Smooth muscle cell (in vitro differentiated cells): ENCODE measurements around the gene COA5. TPM values are rescaled to one million over a fixed set of nuclear protein-coding genes. Genes with fewer than 3 reads are reported as not detected.

Experiments
- DNase-seq: peaks from one replicate; lab custom pipeline; 2025; ENCODE audit not compliant: unreplicated experiment; lab: John Stamatoyannopoulos, UW
- H2AFZ ChIP-seq: fragments of 200-600 bp; sonication (generic); 2 replicates; pipeline ENCODE4 v1.6.0; 2016; ENCODE audit warnings: antibody characterized with exemption, low read depth, mild to moderate bottlenecking
- H3F3A ChIP-seq: fragments of 200-600 bp; sonication (generic); 2 replicates; pipeline ENCODE4 v1.6.0; 2017; ENCODE audit warnings: antibody characterized with exemption, low read depth
- H3K27ac ChIP-seq: fragments of 200-600 bp; sonication (generic); 2 replicates; pipeline ENCODE4 v1.5.1; 2016; ENCODE audit warnings: low read depth, mild to moderate bottlenecking
- H3K27me3 ChIP-seq: fragments of 200-600 bp; sonication (generic); 2 replicates; pipeline ENCODE4 v1.6.1; 2016; ENCODE audit warnings: low read depth, mild to moderate bottlenecking
- H3K36me3 ChIP-seq: fragments of 200-600 bp; sonication (generic); 2 replicates; pipeline ENCODE4 v1.5.1; 2016; ENCODE audit warnings: low read depth
- H3K4me1 ChIP-seq: fragments of 200-600 bp; sonication (generic); 2 replicates; pipeline ENCODE4 v1.5.1; 2016; ENCODE audit warnings: low read depth
- H3K4me2 ChIP-seq: fragments of 200-600 bp; sonication (generic); 2 replicates; pipeline ENCODE4 v1.6.0; 2016; ENCODE audit warnings: mild to moderate bottlenecking
- H3K4me3 ChIP-seq: fragments of 200-600 bp; sonication (generic); 2 replicates; pipeline ENCODE4 v1.5.1; 2016; ENCODE audit warnings: mild to moderate bottlenecking
- H3K79me2 ChIP-seq: fragments of 200-600 bp; sonication (generic); 2 replicates; pipeline ENCODE4 v1.6.0; 2016; ENCODE audit warnings: low read depth, mild to moderate bottlenecking
- H3K9ac ChIP-seq: fragments of 200-600 bp; sonication (generic); 2 replicates; pipeline ENCODE4 v1.6.0; 2016; ENCODE audit warnings: low read depth
- H3K9me3 ChIP-seq: fragments of 200-600 bp; sonication (generic); replicated peaks from 2 replicates; pipeline ENCODE4 v1.5.1; 2016; ENCODE audit warnings: low read depth
- H4K20me1 ChIP-seq: fragments of 200-600 bp; sonication (generic); 2 replicates; pipeline ENCODE4 v1.6.0; 2016; ENCODE audit warnings: low read depth
- CTCF ChIP-seq: fragments of 200-600 bp; sonication (generic); IDR thresholded peaks from 2 replicates; pipeline ENCODE4 v1.5.1; 2017; ENCODE audit warnings: borderline replicate concordance, mild to moderate bottlenecking, antibody characterized with exemption; ENCODE audit not compliant: insufficient read depth, poor library complexity, severe bottlenecking
- WGBS: methylation state at CpG from one replicate; pipeline ENCODE4 v1.1.7; 2016; ENCODE audit warnings: low lambda C conversion rate; 5-methylcytosine and 5-hydroxymethylcytosine counted together
- polyA plus RNA-seq: library from polyadenylated mRNA; unstranded; fragments of >200 nt; fragmentation: Nextera tagmentation; extraction: Ambion mirVana; gene quantifications from 2 replicates; pipeline ENCODE4 v1.2.1, GENCODE V29; 2016
- total RNA-seq: library from RNA; depleted of rRNA; stranded (reverse); fragments of >200 nt; gene quantifications from 2 replicates; pipeline ENCODE4 v1.2.3, GENCODE V29; 2014

Gene COA5
- total and polyA plus RNA-seq, 2 experiments from 2014 or later, result 20.1 to 27.8 TPM

- DNase-seq, result no peak
- no peaks in the 10 kb centered on the region for H3K36me3 ChIP-seq
- 99% methylated on average over 17 of the region's 17 CpGs for WGBS
- H3F3A ChIP-seq, result no peaks in the 10 kb centered on the region
- H3K27me3 ChIP-seq, result no peaks in the 10 kb centered on the region
- no peaks in the 10 kb centered on the region for H3K9me3 ChIP-seq
- no peaks in the 10 kb centered on the region for H3K79me2 ChIP-seq
- H4K20me1 ChIP-seq, result no peaks in the 10 kb centered on the region
- no peak overlapping the region for H3K9ac ChIP-seq
- H3K27ac ChIP-seq, result no peak overlapping the region
- H3K4me2 ChIP-seq, result no peak overlapping the region
- H3K4me1 ChIP-seq, result no peaks in the 10 kb centered on the region
- TF ChIP-seq CTCF, result no peak
- H3K4me3 ChIP-seq, result no peak overlapping the region
- H2AFZ ChIP-seq, result no peak overlapping the region
Measured at GRCh38 chr2:98564541-98565132, 43.7 kb downstream of the COA5 start.

DNA sequence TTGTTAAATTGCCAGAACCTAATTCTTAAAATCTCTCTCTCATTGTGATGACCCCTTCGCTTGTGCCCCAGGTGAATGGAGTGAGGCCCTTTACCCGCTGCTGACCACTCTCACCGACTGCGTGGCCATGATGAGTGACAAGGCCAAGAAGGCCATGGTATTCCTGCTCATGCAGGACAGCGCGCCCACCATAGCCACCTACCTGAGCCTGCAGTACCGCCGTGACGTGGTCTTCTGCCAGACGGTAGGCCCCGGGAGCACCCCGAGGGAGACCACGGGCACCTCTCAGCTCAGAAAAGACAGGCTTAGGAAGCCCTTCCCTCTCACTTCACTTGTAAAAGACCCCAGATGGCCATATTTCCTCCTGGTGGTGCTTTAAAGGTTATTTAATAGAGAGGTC is 44.9 kb downstream of the COA5 start:
- Histone ChIP-seq H3K4me1 (no peaks in the 10 kb centered on the region), H3K9me3 (no peaks in the 10 kb centered on the region), H4K20me1 (no peaks in the 10 kb centered on the region), H3K27ac (no peak overlapping the region), H3K36me3 (no peaks in the 10 kb centered on the region), H3F3A (no peaks in the 10 kb centered on the region), H3K9ac (no peak overlapping the region), H3K79me2 (no peaks in the 10 kb centered on the region), H3K4me3 (no peak overlapping the region), H2AFZ (no peak overlapping the region), H3K4me2 (no peak overlapping the region), H3K27me3 (no peaks in the 10 kb centered on the region)
- TF ChIP-seq CTCF, result no peak
- DNase-seq, result no peak
- 97% methylated on average over 13 of the region's 13 CpGs for WGBS

- Histone ChIP-seq H3K27ac (peak overlapping the region; percentile 56), H2AFZ (no peak overlapping the region), H3K9me3 (no peaks in the 10 kb centered on the region), H3K4me1 (no peaks in the 10 kb centered on the region), H3K4me3 (no peak overlapping the region), H3K36me3 (no peaks in the 10 kb centered on the region), H3K27me3 (no peaks in the 10 kb centered on the region), H4K20me1 (no peaks in the 10 kb centered on the region), H3K4me2 (no peak overlapping the region), H3F3A (no peaks in the 10 kb centered on the region), H3K9ac (no peak overlapping the region), H3K79me2 (no peaks in the 10 kb centered on the region)
- no peak for TF ChIP-seq CTCF
- WGBS, result 72% methylated on average over 13 of the region's 13 CpGs
- no peak for DNase-seq
Measured at GRCh38 chr2:98561902-98562695, 46.2 kb downstream of the COA5 start.

DNA sequence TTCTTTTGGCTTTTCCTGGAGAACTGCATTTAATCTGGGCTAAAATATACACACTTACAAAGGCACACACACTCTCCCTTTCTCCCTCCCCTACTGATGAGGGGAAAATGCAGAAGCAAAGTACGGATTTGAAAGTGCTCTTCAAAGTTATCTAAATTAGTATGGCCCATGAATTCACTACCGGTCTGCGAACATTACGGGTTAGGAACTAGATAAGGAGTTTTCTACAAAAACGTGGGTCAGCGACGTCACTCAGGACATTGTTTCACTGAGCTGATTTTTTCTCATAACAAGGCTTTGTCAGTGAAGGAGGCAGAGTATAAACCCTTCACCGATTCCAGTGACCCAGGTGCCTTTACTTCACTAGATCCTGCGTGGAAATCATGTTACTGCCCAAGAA is 47.3 kb downstream of the COA5 start:
- no peak for TF ChIP-seq CTCF
- H3K4me2 ChIP-seq, result no peak overlapping the region
- H3K9me3 ChIP-seq, result no peaks in the 10 kb centered on the region
- H3K27ac ChIP-seq, result peak overlapping the region; percentile 56
- H3K4me1 ChIP-seq, result no peaks in the 10 kb centered on the region
- H4K20me1 ChIP-seq, result no peaks in the 10 kb centered on the region
- no peak for DNase-seq
- no peaks in the 10 kb centered on the region for H3K27me3 ChIP-seq
- no peak overlapping the region for H3K9ac ChIP-seq
- no peaks in the 10 kb centered on the region for H3K79me2 ChIP-seq
- WGBS, result 71% methylated on average over 9 of the region's 9 CpGs
- H3K4me3 ChIP-seq, result no peak overlapping the region
- H3F3A ChIP-seq, result no peaks in the 10 kb centered on the region
- H3K36me3 ChIP-seq, result no peaks in the 10 kb centered on the region
- no peak overlapping the region for H2AFZ ChIP-seq
